Embryonic facial prominence (tissue), 1 donor: ENCODE data around the gene SLC51B.
"Not testable (repeated sequence)": the region's sequence is repeated elsewhere in the genome, so short reads cannot be mapped to it uniquely, and the experiment has no call there.

Experiments used
- DNase-seq: peaks from one replicate; pipeline ENCODE4 v3.0.0-alpha.2; 2016; ENCODE audit errors: extremely low spot score

The SLC51B gene

DNA sequence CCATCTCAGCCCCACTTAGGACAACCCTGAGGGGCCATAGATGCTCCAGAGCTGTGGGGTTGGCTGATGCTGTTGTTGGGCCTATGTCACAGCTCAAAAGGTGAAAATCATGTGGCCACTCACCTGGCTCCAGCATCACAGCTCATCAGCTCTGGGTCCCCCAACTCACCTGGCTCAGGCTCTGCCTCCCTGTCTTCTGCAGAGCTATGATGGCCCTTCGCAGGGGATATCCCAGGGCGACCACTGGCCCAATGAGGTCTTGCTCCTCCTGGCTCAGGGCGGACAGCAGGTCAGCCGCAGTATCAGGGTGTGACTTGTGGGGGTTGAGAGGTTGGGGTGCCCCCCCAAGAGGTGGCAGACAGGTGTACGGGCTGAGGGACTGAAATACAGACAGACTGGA lies 54.1 kb downstream of the SLC51B start:
- DNase-seq, result no peak

DNA sequence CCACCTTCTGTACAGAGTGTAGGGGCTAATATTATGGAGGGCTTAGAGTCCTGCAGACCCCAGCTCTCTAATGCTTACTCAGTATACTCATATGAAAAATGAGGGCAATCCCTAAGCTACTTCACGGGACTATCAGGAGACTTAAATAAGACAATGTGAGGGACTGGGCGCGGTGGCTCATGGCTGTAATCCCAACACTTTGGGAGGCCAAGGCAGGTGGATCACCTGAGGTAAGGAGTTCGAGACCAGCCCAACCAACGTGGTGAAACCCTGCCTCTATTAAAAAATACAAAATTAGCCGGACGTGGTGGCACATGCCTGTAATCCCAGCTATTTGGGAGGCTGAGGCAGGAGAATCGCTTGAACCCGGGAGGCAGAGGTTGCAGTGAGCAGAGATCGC lies 54.6 kb downstream of the SLC51B start:
- not testable (repeated sequence) for DNase-seq

DNA sequence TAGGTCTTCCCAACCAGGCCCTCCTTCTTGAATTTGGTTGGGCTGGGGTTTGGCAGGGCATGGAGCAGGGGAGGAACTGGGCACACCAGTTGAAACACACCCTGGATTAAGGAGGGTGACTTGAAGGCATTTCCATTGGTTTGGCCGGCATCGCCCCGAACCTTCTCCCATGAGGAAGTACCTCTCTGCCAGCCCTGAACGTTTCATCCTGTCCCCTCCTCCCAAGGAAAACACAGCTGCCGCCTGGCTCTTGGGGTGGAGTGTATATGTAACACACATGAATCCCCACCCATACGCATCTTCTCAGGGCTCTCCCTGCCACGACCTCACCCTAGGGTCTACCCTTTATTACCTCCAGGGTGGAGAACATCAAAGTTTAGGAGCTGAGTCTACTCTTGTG lies 55.3 kb downstream of the SLC51B start:
- DNase-seq, result no peak

DNA sequence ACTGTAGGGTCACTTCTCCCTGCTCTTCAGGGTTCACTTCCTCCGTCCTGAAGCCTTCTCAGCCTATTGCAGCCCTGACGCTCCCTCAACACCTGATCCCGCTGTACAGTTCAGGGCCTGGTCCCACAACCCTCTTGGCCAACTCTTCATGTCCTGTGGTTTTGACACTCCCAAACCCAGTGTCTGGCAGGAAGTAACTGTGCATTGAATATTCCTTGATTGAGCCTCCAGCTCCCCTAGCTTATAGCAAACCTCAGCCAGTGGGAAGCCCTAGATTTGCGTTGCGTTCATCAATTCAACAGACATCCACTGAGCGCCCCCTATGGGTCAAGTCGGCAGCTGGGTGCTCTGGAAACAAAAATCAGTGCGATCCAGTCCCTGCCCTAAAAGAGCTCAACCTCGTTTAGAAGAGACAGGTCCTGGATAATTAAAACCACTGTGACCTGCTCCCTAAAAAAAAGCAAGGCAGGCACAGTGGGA lies 56.3 kb downstream of the SLC51B start:
- DNase-seq, result peak; percentile 52

DNA sequence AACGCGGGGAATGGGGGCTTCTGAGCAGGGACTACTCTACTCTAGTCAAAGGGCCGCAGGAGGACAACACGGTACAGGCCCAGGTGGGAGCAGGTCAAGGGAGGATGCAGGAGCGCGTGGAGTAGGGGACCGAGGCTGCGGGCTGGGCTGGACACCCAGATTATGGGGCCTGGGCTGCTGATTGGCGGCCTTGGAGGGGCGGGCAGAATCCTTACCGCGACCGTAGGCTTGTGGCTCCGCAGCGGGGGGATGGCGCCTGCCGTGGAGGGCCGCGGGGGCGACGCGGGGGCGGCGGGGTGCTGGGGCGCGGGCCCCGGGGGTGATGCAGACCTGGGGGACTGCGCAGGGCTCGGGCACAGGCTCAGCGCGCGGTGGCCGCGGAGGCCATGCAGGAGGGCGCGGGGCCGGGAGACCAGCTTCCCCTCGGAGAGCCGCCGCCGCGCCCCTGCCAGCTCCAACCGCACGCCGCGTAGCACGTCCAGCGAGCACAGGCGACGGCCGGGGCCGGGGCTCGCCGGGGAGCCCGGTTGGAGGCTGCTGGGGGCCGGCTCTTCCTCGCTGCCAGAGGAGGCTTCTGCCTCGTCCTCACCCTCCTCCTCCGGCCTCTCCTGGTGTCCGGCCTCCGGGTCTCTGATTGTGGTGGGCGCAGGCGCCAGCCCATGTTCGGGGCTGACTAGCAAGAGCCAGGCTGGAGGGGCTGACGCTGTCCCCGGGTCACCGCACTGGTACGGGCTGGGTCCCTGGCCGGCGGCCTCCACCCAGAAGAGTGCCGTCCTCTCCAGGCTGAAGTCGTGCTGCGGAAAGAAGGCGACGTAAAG lies 56.9 kb downstream of the SLC51B start:
- DNase-seq, result no peak

DNA sequence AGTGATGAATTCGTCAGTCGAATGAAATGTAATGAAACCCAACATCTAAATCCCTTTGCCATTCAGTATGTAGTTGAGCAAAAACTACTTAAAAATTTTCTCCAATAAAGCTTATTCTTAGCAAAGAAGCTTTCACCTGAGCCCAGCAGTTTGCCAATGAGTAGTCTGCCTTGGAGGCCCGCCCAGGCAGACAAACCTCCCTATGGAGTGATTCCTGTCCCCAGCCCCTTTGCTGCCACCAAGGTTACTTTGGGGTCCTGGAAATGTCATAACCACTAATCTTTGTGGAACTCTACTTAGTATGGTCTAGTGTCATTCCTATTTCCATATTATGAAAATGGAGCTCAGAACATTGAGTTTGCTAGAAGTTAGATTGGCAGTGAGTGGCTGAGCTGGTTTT lies 57.7 kb downstream of the SLC51B start:
- no peak for DNase-seq
